ENCODE measurements around the gene FGF23. TPM values are rescaled to one million over a fixed set of nuclear protein-coding genes. Genes with fewer than 3 reads are reported as not detected.

FGF23 gene
- total and polyA plus RNA-seq, 2 donors from 2014 or later, result not detected

GRCh38 chr12:4372653-4373052, 6.9 kb downstream of the FGF23 start:
- H3K9me3 ChIP-seq (ENCODE audit: control insufficient read depth in 2 of 3, insufficient read depth in 1 of 3, low read length in 3 of 3), result no peaks in the 10 kb centered on the region
- H3K4me1 ChIP-seq (ENCODE audit: control insufficient read depth in 2 of 3, insufficient read depth in 2 of 3, low read depth in 1 of 3, low read length in 3 of 3), result no peaks in the 10 kb centered on the region
- no peak overlapping the region for H3K9ac ChIP-seq (ENCODE audit: low read length in 3 of 3)
- H3K27me3 ChIP-seq (ENCODE audit: control insufficient read depth, insufficient read depth, low read length), result no peaks in the 10 kb centered on the region
- DNase-seq (no peak), FAIRE-seq (no peak)
- no peak overlapping the region for H3K4me3 ChIP-seq (ENCODE audit: low read length in 3 of 3)
- no peaks in the 10 kb centered on the region for H3K36me3 ChIP-seq (ENCODE audit: control insufficient read depth in 2 of 3, insufficient read depth in 3 of 3, low read length in 3 of 3)
- intact Hi-C loops (cut with DNase I), result no loop called here
- no peak for TF ChIP-seq CTCF (IDR thresholded peaks at IDR 0.05; ENCODE audit: borderline replicate concordance, extremely low read depth, insufficient read depth)
- H3K27ac ChIP-seq (ENCODE audit: low read depth in 2 of 2, low read length in 2 of 2), result no peak overlapping the region

- no peak for TF ChIP-seq CTCF (IDR thresholded peaks at IDR 0.05; ENCODE audit: borderline replicate concordance, extremely low read depth, insufficient read depth)
- Histone ChIP-seq H3K4me3 (ENCODE audit: low read length in 3 of 3) (no peak overlapping the region), H3K9ac (ENCODE audit: low read length in 3 of 3) (no peak overlapping the region), H3K4me1 (ENCODE audit: control insufficient read depth in 2 of 3, insufficient read depth in 2 of 3, low read depth in 1 of 3, low read length in 3 of 3) (no peaks in the 10 kb centered on the region), H3K27ac (ENCODE audit: low read depth in 2 of 2, low read length in 2 of 2) (no peak overlapping the region), H3K36me3 (ENCODE audit: control insufficient read depth in 2 of 3, insufficient read depth in 3 of 3, low read length in 3 of 3) (no peaks in the 10 kb centered on the region), H3K9me3 (ENCODE audit: control insufficient read depth in 2 of 3, insufficient read depth in 1 of 3, low read length in 3 of 3) (no peaks in the 10 kb centered on the region), H3K27me3 (ENCODE audit: control insufficient read depth, insufficient read depth, low read length) (no peaks in the 10 kb centered on the region)
- DNase-seq, result no peak
- intact Hi-C loops (cut with DNase I), result no loop called here
- FAIRE-seq, result no peak
Observed at GRCh38 chr12:4370265-4370664, 9.2 kb downstream of the FGF23 start.

- intact Hi-C loops (cut with DNase I), result no loop called here
- Histone ChIP-seq H3K4me1 (ENCODE audit: control insufficient read depth in 2 of 3, insufficient read depth in 2 of 3, low read depth in 1 of 3, low read length in 3 of 3) (no peaks in the 10 kb centered on the region), H3K9ac (ENCODE audit: low read length in 3 of 3) (no peak overlapping the region), H3K4me3 (ENCODE audit: low read length in 3 of 3) (no peak overlapping the region), H3K27ac (ENCODE audit: low read depth in 2 of 2, low read length in 2 of 2) (no peak overlapping the region), H3K9me3 (ENCODE audit: control insufficient read depth in 2 of 3, insufficient read depth in 1 of 3, low read length in 3 of 3) (no peaks in the 10 kb centered on the region), H3K27me3 (ENCODE audit: control insufficient read depth, insufficient read depth, low read length) (no peaks in the 10 kb centered on the region), H3K36me3 (ENCODE audit: control insufficient read depth in 2 of 3, insufficient read depth in 3 of 3, low read length in 3 of 3) (no peaks in the 10 kb centered on the region)
- FAIRE-seq (no peak), DNase-seq (no peak)
- TF ChIP-seq CTCF (IDR thresholded peaks at IDR 0.05; ENCODE audit: borderline replicate concordance, extremely low read depth, insufficient read depth), result no peak
Observed at GRCh38 chr12:4369548-4369947, 10.0 kb downstream of the FGF23 start.

- Histone ChIP-seq H3K4me1 (ENCODE audit: control insufficient read depth in 2 of 3, insufficient read depth in 2 of 3, low read depth in 1 of 3, low read length in 3 of 3) (no peaks in the 10 kb centered on the region), H3K9ac (ENCODE audit: low read length in 3 of 3) (no peak overlapping the region), H3K27ac (ENCODE audit: low read depth in 2 of 2, low read length in 2 of 2) (no peak overlapping the region), H3K9me3 (ENCODE audit: control insufficient read depth in 2 of 3, insufficient read depth in 1 of 3, low read length in 3 of 3) (no peaks in the 10 kb centered on the region), H3K27me3 (ENCODE audit: control insufficient read depth, insufficient read depth, low read length) (no peaks in the 10 kb centered on the region), H3K36me3 (ENCODE audit: control insufficient read depth in 2 of 3, insufficient read depth in 3 of 3, low read length in 3 of 3) (no peaks in the 10 kb centered on the region), H3K4me3 (ENCODE audit: low read length in 3 of 3) (no peak overlapping the region)
- no peak for FAIRE-seq
- DNase-seq, result no peak
- intact Hi-C loops (cut with DNase I), result no loop called here
- no peak for TF ChIP-seq CTCF (IDR thresholded peaks at IDR 0.05; ENCODE audit: borderline replicate concordance, extremely low read depth, insufficient read depth)
Observed at GRCh38 chr12:4366090-4366489, 13.4 kb downstream of the FGF23 start.

All from kidney (tissue), 14 donors.